GM19324 (cell line): ENCODE measurements around the gene ARAP2.

Experiments
- ATAC-seq: cut with Tn5 transposase; IDR thresholded peaks from one replicate; pipeline ENCODE4 v1.9.1; 2021; ENCODE audit warnings: mild to moderate bottlenecking, moderate library complexity; ENCODE audit not compliant: unreplicated experiment, low FRiP score

Gene ARAP2, protein sequence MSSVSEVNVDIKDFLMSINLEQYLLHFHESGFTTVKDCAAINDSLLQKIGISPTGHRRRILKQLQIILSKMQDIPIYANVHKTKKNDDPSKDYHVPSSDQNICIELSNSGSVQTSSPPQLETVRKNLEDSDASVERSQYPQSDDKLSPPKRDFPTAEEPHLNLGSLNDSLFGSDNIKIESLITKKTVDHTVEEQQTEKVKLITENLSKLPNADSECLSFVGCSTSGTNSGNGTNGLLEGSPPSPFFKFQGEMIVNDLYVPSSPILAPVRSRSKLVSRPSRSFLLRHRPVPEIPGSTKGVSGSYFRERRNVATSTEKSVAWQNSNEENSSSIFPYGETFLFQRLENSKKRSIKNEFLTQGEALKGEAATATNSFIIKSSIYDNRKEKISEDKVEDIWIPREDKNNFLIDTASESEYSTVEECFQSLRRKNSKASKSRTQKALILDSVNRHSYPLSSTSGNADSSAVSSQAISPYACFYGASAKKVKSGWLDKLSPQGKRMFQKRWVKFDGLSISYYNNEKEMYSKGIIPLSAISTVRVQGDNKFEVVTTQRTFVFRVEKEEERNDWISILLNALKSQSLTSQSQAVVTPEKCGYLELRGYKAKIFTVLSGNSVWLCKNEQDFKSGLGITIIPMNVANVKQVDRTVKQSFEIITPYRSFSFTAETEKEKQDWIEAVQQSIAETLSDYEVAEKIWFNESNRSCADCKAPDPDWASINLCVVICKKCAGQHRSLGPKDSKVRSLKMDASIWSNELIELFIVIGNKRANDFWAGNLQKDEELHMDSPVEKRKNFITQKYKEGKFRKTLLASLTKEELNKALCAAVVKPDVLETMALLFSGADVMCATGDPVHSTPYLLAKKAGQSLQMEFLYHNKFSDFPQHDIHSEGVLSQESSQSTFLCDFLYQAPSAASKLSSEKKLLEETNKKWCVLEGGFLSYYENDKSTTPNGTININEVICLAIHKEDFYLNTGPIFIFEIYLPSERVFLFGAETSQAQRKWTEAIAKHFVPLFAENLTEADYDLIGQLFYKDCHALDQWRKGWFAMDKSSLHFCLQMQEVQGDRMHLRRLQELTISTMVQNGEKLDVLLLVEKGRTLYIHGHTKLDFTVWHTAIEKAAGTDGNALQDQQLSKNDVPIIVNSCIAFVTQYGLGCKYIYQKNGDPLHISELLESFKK (N-terminal part only)

DNA sequence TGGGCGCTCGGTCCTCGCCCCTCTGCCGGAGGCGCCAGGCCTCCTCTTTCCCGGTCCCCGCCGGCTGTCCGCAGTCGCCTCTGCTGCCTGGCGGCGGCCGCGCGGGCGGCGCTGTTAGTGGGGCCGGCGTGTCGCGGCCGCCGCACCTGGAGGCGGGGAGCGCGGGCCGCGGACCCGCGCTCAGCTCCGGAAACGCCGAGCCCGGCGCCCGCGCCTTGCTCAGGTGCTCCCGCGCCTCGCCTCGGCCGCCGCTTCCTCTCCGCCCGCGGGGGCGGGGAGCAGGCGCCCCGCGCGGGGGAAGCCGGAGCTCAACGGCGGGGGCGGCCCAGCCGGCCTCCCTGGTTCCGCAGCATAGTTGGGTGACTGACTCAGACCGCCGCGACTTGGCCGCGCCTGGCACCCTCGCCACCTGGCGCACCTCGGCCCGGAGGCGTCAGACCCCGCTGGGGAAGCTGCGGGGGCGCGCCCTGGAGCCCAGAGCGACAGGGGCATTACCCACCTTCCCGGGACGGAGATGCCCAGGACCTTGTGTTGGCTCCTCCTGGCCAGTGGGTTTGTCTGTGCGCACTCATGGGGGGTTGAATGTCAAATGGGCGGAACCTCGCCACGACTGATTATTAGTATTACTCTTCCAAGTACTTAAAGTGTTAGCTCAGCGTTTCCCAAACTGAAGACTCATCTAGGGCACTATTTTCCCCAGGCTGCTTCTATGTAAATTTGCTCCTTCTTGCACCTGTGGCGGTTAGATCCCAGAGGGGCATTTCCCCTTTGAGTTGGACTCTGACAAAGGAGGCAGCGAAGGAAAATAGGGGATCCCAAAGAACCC lies at the start of gene ARAP2:
Gene ARAP2, minus strand, starts transcription at position 258 of the 826 bp plus-strand sequence. CDS start 15,028 bp downstream, outside the sequence.
- peak; percentile 73 for ATAC-seq

DNA sequence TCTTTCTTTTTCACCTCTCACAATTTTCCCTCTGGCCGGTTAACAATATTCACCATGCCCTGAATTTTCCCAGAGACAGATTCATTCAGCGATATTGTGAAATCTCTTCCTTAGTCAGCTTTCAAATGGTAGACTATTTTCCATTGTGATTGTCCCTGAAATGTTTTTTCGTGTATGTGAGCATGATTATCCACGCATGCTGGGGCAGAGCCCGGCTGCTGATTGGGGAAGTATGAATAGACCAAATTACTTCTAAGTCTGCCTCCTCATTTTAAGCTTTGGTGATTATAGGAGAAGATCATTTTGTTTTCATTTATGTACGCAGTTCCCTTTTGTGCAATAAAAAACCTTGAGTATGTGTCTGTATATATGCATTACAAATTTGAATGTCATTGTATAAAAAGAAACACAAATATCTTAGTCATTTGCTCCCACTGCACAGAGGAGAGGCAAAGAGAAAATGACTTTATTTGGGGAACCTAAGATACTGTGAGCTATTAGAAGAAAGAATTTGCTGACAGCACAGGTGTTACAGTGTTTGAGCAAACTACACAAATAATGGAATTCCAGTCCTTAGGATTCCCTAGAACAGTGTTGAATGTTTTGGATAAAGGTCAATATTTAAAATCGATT lies 48.4 kb upstream of the ARAP2 start:
- ATAC-seq = no peak

DNA sequence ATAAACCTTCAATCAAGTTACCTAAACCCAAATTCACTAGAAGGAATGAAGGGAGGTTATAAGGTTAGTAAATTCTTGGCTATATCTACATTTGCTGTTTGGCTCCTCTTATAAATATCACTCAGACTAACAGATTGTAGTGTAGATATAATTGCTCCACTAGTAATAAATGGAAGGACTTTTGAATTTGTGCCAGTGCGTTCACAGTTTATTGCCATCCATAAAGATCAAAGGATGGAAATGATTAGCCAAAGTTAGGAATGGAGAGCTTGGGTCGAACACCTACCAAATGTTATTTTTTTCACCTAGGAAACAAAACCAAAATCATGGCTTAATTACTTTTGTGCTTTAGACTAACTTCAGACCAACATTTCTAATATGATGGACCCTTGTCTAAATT lies 46.3 kb upstream of the ARAP2 start:
- no peak for ATAC-seq

DNA sequence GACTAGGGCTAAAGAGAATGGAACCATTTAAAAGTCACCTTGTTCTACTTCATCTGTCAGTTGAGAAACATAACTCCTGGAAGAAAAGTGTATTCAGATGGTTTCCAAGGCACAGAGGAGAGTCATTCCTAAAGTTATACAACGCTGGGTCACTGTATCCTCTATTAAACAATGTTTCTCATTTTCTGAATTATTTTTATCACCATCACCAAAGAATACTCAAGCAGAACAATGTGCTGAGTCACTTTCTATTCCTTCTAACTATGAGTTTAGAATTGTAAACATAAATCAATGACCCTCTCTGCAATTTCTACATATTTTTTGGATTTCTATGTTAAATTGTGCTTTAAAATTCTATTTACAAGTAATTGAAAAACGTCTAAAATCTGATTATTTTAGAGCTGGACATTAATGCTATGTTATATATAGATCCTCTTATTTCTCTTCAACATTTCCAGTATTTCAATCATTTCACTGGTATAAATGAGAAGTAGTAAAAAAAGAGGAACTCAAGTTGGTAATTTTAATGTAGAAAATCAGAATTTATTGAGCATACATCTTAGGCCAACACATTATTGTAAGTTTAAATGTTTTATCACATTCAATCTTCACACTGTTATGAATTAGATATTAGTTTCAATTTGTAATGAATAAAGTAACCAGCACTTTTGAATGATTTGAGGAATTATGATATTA lies 44.6 kb upstream of the ARAP2 start:
- no peak for ATAC-seq

DNA sequence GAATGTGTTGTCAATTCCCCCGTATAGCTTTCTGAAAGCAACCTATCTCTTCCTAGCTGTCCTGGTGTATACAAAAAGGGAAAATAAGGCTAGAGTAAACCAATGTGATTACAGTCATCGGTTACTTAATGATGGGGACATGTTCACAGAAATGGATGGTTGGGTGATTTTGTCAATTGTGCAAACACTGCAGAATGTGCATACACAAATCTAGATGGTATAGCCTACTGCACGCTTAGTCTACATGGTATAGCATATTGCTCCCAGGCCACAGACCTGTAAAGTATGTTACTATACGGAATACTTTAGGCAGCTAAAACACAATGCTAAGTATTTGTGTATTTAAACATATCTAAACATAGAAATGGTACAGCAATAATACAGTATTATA lies 42.2 kb upstream of the ARAP2 start:
- no peak for ATAC-seq

DNA sequence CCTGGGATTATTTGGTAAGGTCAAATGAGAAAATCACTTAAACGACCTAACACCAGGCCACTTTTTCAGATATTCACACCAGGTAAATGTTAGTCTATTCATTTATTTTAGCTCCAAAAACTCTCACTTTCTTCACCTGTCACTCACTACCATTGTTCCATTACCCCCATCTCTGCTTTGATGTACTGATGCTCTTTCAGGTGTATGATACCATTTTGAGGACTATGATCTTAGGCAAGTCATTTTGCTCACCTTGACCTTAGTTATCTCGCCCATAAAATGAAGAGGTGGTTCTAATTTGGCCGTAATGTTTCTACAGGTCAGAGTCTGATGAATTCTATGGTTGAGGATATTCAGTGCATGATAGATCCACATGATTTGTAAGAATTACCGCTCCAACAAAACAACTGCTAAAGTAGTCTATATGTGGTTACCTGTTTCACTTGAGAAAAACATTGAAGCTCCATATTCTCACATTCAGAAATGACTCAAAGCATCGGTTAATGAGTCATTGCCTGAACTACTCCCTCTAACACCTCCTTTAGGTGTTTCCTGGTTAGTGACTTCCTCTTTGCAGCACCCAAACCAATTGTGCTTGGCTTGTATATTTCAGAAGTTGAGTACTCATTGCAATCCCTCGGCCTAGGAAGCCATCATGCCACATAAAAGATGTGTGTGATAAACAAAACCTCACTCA lies 41.6 kb upstream of the ARAP2 start:
- ATAC-seq = peak; percentile 96

DNA sequence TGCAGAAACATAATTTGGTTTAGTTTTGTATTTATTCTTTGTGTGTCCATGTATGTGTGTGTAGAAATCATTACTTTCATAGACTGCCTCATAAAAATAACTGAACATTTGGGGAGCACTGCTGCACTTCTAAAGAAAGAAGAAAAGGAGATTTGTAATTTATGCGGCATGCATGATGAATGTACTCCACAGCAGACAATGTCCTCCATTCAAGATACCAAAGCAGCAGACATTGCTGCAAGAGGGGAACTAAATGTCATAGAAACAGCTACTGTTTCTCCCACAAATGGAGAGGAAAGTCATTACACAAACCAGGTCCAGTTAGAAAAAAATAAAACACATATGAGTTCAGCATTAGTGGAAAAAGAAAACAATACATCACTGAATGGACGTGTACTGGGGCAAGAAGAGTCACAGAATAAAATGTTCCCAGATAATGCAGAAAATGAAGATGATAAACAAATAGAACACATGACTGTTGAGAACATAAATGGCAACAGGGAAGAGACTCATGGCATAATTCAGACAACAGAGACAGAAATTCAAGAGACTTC lies 39.7 kb upstream of the ARAP2 start:
- ATAC-seq = no peak

DNA sequence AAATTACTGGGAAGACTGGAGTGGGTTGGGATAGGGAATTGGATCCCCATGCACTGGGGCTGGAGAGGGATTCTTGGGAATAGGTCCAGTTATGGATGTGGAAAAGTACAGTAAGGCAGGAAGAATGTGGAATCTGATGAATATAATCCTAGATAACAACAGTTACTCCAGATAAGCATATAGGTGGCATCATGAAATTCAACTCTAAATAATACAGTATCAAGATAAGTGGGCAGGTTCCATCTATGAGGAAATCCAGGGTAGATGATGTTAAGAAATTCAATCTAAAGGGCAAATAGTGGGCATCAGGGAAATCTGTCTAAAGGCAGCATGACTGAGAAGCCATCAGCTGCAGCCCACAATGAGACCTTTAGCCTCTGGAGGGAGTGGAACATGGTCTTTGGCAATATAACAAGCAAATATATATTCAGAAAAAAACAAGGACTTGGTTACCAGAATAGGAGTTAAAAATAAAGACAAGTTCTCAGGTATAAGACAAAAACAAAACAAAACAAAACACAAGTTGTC lies 38.3 kb upstream of the ARAP2 start:
- ATAC-seq = no peak

DNA sequence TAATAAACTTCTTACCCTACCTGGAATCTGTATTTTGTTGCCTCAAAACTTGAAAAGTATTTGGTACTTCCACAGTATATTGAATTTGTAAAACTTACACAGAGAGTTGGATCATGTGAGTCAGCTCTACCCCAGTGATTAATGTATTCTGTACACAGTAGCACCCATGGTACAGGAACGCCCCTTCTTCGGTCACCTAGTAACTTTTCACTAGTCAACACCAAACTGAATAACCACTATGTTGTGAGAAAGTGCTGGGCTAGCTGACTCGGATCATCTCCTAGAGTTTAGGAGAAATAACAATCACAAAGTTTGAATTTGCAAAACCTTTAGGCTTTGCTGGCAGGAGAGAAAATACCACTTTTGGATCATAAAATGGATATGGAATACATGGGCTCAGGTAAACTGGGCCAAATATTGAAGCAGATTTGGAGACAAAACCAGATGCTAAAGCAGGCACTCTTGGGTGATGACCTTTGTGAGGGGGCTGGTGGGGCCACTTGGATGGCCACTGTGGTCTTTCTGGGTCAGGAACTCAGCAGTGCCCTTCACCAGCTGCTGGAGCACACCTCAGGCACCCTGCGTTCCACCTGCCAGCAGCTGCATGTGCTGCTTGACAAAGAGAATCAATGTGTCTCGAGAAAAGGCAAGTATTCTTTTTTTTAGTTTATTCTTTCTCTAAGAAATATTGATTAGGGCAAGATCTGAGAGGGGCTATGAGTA lies 37.2 kb upstream of the ARAP2 start, which contains the start of gene DTHD1:
Gene DTHD1, plus strand, starts transcription at position 233 of the 723 bp plus-strand sequence. Its CDS starts 143 bp downstream, at position 376.
- ATAC-seq = no peak

DNA sequence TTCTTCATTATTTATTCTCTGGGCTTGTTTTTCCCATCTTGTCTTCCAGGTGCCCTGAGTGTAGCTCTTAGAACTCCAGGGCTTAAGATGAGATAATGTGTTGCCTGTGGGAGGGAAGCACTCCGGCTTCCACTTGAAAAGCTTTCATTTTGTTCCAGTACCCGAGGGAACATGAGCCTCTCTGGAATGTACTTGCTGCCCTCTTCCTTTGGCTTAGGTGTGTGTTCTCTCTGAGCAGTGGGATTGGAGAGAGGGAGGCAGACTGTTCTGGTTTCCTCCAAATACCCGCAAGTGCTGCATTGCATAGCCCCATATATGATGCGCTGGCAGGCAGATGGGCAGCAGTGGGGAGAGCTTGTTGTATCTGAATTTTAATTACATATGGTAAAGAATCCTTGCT lies 36.2 kb upstream of the ARAP2 start:
- no peak for ATAC-seq

DNA sequence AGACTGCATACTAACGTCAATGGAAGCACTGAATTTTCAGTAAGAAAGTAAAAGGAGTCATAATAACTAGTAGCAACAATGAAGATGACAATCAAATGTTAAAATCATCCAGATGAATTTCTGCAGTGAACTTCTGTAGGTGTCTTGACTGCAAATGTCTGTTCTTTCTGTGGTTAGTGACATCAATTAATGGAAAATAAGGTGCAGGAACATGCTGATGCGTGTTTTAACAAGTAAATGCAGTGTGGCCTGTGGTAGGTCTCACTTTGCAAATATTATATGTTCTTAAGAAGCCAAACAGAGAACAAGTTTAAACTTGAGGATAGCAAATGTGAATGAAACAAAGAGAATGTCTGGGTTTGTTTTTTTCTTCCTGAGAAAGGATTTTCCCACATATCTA lies 34.5 kb upstream of the ARAP2 start:
- ATAC-seq = no peak

DNA sequence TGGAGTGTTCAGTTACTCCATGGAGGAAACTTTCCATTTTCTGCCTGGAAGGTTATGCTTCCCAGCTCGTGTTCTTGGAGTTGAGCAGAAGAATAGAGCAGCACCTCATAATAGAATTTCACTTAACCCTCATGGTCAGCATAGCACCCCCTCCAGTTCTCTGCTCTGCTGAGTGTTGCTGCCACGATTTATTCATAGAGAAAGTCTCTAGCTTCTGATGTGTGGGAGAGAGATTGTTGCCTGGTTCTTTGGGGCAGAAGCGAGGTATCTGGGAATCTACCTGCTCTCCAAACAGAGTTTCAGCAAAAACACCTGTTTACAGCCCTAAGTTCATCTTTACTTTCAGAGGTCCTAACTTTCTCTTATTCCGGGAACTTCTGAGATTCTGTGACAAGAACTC lies 33.2 kb upstream of the ARAP2 start:
- ATAC-seq = no peak

DNA sequence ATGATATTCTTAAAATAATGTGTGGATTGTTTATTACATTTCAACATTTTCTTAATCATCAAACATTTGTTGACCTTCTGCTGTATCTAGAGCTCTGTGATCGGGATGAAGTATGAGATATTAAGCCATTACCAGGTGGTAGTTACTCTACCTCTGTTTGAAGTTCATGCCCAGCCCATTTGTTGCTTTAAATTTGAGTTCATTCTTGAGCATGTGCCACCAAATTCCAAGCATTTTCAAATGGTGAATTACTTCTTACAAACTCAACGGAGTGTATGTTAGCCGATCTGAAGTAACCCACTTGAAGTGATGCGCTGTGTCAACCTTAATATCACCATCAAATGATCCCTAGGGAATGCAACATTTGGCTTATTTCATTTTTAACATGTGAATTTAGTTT lies 29.8 kb upstream of the ARAP2 start:
- ATAC-seq = no peak

DNA sequence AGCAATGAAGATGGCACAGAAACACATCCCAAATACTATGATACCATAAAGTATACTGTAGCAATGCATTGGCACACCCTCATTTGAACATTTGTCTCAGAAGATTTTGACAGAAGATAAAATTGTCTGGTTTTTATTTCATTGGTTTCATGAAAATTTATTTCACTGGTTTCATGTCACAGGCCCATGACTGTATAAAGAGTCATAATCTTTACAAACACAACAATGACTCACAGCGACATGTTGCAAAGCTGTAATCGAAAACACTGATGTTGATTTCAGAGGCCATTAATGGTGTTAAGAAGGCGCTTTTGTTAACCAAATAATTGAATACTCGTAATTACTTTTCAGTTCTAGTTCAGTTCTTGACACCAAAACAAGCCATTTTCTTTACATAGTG lies 29.0 kb upstream of the ARAP2 start:
- ATAC-seq = no peak

DNA sequence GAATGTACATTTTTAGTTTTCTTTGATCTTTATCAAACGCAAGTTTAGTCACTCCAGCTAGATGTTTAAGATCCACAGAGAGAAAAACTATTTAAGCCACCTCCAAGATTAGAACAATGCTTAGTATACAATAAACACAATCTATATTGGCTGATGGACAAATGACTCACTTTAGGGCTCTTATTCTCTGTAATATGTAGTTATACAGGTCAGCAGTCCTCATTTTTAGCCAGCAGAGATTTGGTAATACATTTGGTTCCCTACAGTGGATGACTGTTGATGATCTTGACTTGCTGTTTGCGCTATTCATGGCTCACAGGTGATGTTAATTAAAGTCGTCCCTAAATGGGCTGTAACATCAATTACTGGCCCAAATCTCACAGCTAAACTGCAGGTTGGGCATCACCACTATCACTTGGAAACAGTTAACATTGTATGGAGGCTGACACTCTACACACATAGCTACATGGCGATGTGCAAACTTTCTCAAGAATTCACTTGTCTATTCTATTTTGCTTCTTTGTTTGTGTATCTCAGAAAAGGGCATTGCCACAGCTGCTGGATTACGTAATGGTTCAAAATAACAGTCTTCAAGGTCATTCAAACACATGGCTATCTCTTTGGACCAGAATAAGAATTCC lies 25.3 kb upstream of the ARAP2 start:
- ATAC-seq = no peak

DNA sequence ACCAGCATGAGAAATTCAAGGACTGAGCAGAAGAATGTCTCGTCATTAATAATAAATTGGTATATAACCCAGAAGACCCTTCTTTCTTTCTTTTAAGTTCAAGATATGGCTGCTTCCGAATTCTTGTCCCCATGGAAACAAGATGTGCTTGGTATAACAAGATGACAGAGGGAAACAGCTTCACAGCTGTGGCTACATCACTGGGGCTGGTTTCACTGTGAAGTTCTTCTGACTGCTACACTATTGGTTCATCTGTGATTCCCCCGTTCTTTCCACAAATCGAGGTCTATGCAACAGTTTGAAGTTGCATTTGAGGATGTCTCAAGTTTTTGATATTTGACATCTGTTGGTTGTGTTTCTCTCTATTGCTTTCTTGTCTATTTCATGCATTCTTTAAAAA lies 24.8 kb upstream of the ARAP2 start:
- no peak for ATAC-seq
